ENCODE results near the gene WDR37.

WDR37 gene

GRCh38 chr10:1147810-1148209 is 91.6 kb downstream of the WDR37 start:
- Histone ChIP-seq H3K4me3 (ENCODE audit: control insufficient read depth in 1 of 7, extremely low read depth in 1 of 7, insufficient read depth in 4 of 7, low read depth in 2 of 7, low read length in 6 of 7) (no peak overlapping the region), H3K36me3 (ENCODE audit: control insufficient read depth in 4 of 4, insufficient read depth in 4 of 4, low read length in 3 of 4) (no peaks in the 10 kb centered on the region), H3K4me1 (ENCODE audit: control extremely low read depth in 1 of 4, control insufficient read depth in 4 of 4, insufficient read depth in 4 of 4, low read length in 3 of 4) (peaks cover 0 to 16% (median 4%) of the 10 kb centered on the region in 4 experiments), H3K27me3 (replicated peaks in 2 of 5; ENCODE audit: control insufficient read depth in 4 of 5, insufficient read depth in 5 of 5, low read length in 4 of 5) (no peaks in the 10 kb centered on the region), H3K9me3 (ENCODE audit: control extremely low read depth in 1 of 5, control insufficient read depth in 4 of 5, insufficient read depth in 2 of 5, low read depth in 1 of 5, low read length in 4 of 5) (peaks cover 0 to 18% (median 5%) of the 10 kb centered on the region in 5 experiments), H3K27ac (ENCODE audit: insufficient read depth in 1 of 2, low read depth in 1 of 2, low read length in 2 of 2, poor library complexity in 1 of 2, severe bottlenecking in 2 of 2) (no peak overlapping the region)
- whole genome bisulfite sequencing (ENCODE audit: insufficient coverage): 92% methylated on average over 1 of the region's 5 CpGs
- no peak for DNase-seq
- ChIA-PET CTCF (interaction anchor here (1.3 kb wide), 1 partner anchor 11 kb away, joined by 3 read pairs; no protein-coding TSS in a partner anchor), POLR2A (no interaction called here)

- ChIA-PET POLR2A (no interaction called here), CTCF (interaction anchor here (1.2 kb wide), 1 partner anchor 8 kb away, joined by 4 read pairs; no protein-coding TSS in a partner anchor)
- Histone ChIP-seq H3K27ac (ENCODE audit: insufficient read depth in 1 of 2, low read depth in 1 of 2, low read length in 2 of 2, poor library complexity in 1 of 2, severe bottlenecking in 2 of 2) (no peak overlapping the region), H3K9me3 (ENCODE audit: control extremely low read depth in 1 of 5, control insufficient read depth in 4 of 5, insufficient read depth in 2 of 5, low read depth in 1 of 5, low read length in 4 of 5) (peaks cover 0 to 18% (median 5%) of the 10 kb centered on the region in 5 experiments), H3K4me1 (ENCODE audit: control extremely low read depth in 1 of 4, control insufficient read depth in 4 of 4, insufficient read depth in 4 of 4, low read length in 3 of 4) (peaks cover 0 to 16% (median 4%) of the 10 kb centered on the region in 4 experiments), H3K4me3 (ENCODE audit: control insufficient read depth in 1 of 7, extremely low read depth in 1 of 7, insufficient read depth in 4 of 7, low read depth in 2 of 7, low read length in 6 of 7) (no peak overlapping the region), H3K27me3 (replicated peaks in 2 of 5; ENCODE audit: control insufficient read depth in 4 of 5, insufficient read depth in 5 of 5, low read length in 4 of 5) (peaks cover 0 to 2% (median 0%) of the 10 kb centered on the region in 5 experiments), H3K36me3 (ENCODE audit: control insufficient read depth in 4 of 4, insufficient read depth in 4 of 4, low read length in 3 of 4) (no peaks in the 10 kb centered on the region)
- DNase-seq: no peak
- 95% methylated on average over 16 of the region's 17 CpGs for WGBS (ENCODE audit: insufficient coverage)
Measured at GRCh38 chr10:1148855-1149605, 92.8 kb downstream of the WDR37 start.

- Histone ChIP-seq H3K27ac (ENCODE audit: insufficient read depth in 1 of 2, low read depth in 1 of 2, low read length in 2 of 2, poor library complexity in 1 of 2, severe bottlenecking in 2 of 2) (no peak overlapping the region), H3K36me3 (ENCODE audit: control insufficient read depth in 4 of 4, insufficient read depth in 4 of 4, low read length in 3 of 4) (no peaks in the 10 kb centered on the region), H3K4me3 (ENCODE audit: control insufficient read depth in 1 of 7, extremely low read depth in 1 of 7, insufficient read depth in 4 of 7, low read depth in 2 of 7, low read length in 6 of 7) (peak overlapping the region in 1 of 7 experiments; percentile 28), H3K4me1 (ENCODE audit: control extremely low read depth in 1 of 4, control insufficient read depth in 4 of 4, insufficient read depth in 4 of 4, low read length in 3 of 4) (peaks cover 0 to 16% (median 4%) of the 10 kb centered on the region in 4 experiments), H3K9me3 (ENCODE audit: control extremely low read depth in 1 of 5, control insufficient read depth in 4 of 5, insufficient read depth in 2 of 5, low read depth in 1 of 5, low read length in 4 of 5) (peaks cover 0 to 18% (median 5%) of the 10 kb centered on the region in 5 experiments), H3K27me3 (replicated peaks in 2 of 5; ENCODE audit: control insufficient read depth in 4 of 5, insufficient read depth in 5 of 5, low read length in 4 of 5) (peaks cover 0 to 2% (median 0%) of the 10 kb centered on the region in 5 experiments)
- peak; percentile 80 to 91 (median 83) for DNase-seq
- 63% methylated on average over 20 of the region's 23 CpGs for WGBS (ENCODE audit: insufficient coverage)
- POLR2A ChIA-PET: no interaction called here
- CTCF ChIA-PET: interaction anchor here (0.6 to 1.2 kb wide), 2 partner anchors 9 to 243 kb away, joined by 3 to 4 read pairs; no protein-coding TSS in a partner anchor
Measured at GRCh38 chr10:1149793-1150637, 93.8 kb downstream of the WDR37 start.

- H3K9me3 ChIP-seq (ENCODE audit: control extremely low read depth in 1 of 5, control insufficient read depth in 4 of 5, insufficient read depth in 2 of 5, low read depth in 1 of 5, low read length in 4 of 5): peaks cover 0 to 14% (median 5%) of the 10 kb centered on the region in 5 experiments
- H3K27me3 ChIP-seq (replicated peaks in 2 of 5; ENCODE audit: control insufficient read depth in 4 of 5, insufficient read depth in 5 of 5, low read length in 4 of 5): peaks cover 0 to 2% (median 0%) of the 10 kb centered on the region in 5 experiments
- ChIA-PET CTCF (interaction anchor here (0.6 kb wide), 1 partner anchor 242 kb away, joined by 3 read pairs; no protein-coding TSS in a partner anchor), POLR2A (no interaction called here)
- H3K27ac ChIP-seq (ENCODE audit: insufficient read depth in 1 of 2, low read depth in 1 of 2, low read length in 2 of 2, poor library complexity in 1 of 2, severe bottlenecking in 2 of 2): no peak overlapping the region
- whole genome bisulfite sequencing (ENCODE audit: insufficient coverage): 94% methylated on average over 13 of the region's 13 CpGs
- DNase-seq: no peak
- H3K36me3 ChIP-seq (ENCODE audit: control insufficient read depth in 4 of 4, insufficient read depth in 4 of 4, low read length in 3 of 4): no peaks in the 10 kb centered on the region
- H3K4me3 ChIP-seq (ENCODE audit: control insufficient read depth in 1 of 7, extremely low read depth in 1 of 7, insufficient read depth in 4 of 7, low read depth in 2 of 7, low read length in 6 of 7): no peak overlapping the region
- H3K4me1 ChIP-seq (ENCODE audit: control extremely low read depth in 1 of 4, control insufficient read depth in 4 of 4, insufficient read depth in 4 of 4, low read length in 3 of 4): peaks cover 0 to 16% (median 4%) of the 10 kb centered on the region in 4 experiments
Measured at GRCh38 chr10:1150638-1150955, 94.4 kb downstream of the WDR37 start.

- H3K9me3 ChIP-seq (ENCODE audit: control extremely low read depth in 1 of 5, control insufficient read depth in 4 of 5, insufficient read depth in 2 of 5, low read depth in 1 of 5, low read length in 4 of 5): peaks cover 0 to 6% (median 0%) of the 10 kb centered on the region in 5 experiments
- no peak overlapping the region for H3K4me3 ChIP-seq (ENCODE audit: control insufficient read depth in 1 of 7, extremely low read depth in 1 of 7, insufficient read depth in 4 of 7, low read depth in 2 of 7, low read length in 6 of 7)
- ChIA-PET CTCF (no interaction called here), POLR2A (no interaction called here)
- WGBS (ENCODE audit: insufficient coverage): 90% methylated on average over 11 of the region's 15 CpGs
- H3K36me3 ChIP-seq (ENCODE audit: control insufficient read depth in 4 of 4, insufficient read depth in 4 of 4, low read length in 3 of 4): no peaks in the 10 kb centered on the region
- peaks cover 0 to 16% (median 4%) of the 10 kb centered on the region in 4 experiments for H3K4me1 ChIP-seq (ENCODE audit: control extremely low read depth in 1 of 4, control insufficient read depth in 4 of 4, insufficient read depth in 4 of 4, low read length in 3 of 4)
- peaks cover 0 to 2% (median 0%) of the 10 kb centered on the region in 5 experiments for H3K27me3 ChIP-seq (replicated peaks in 2 of 5; ENCODE audit: control insufficient read depth in 4 of 5, insufficient read depth in 5 of 5, low read length in 4 of 5)
- H3K27ac ChIP-seq (ENCODE audit: insufficient read depth in 1 of 2, low read depth in 1 of 2, low read length in 2 of 2, poor library complexity in 1 of 2, severe bottlenecking in 2 of 2): no peak overlapping the region
- no peak for DNase-seq
Measured at GRCh38 chr10:1151076-1152033, 95.2 kb downstream of the WDR37 start.

- Histone ChIP-seq H3K4me1 (ENCODE audit: control extremely low read depth in 1 of 4, control insufficient read depth in 4 of 4, insufficient read depth in 4 of 4, low read length in 3 of 4) (peaks cover 0 to 16% (median 4%) of the 10 kb centered on the region in 4 experiments), H3K9me3 (ENCODE audit: control extremely low read depth in 1 of 5, control insufficient read depth in 4 of 5, insufficient read depth in 2 of 5, low read depth in 1 of 5, low read length in 4 of 5) (no peaks in the 10 kb centered on the region), H3K27me3 (replicated peaks in 2 of 5; ENCODE audit: control insufficient read depth in 4 of 5, insufficient read depth in 5 of 5, low read length in 4 of 5) (peaks cover 0 to 2% (median 2%) of the 10 kb centered on the region in 5 experiments), H3K4me3 (ENCODE audit: control insufficient read depth in 1 of 7, extremely low read depth in 1 of 7, insufficient read depth in 4 of 7, low read depth in 2 of 7, low read length in 6 of 7) (no peak overlapping the region), H3K36me3 (ENCODE audit: control insufficient read depth in 4 of 4, insufficient read depth in 4 of 4, low read length in 3 of 4) (no peaks in the 10 kb centered on the region), H3K27ac (ENCODE audit: insufficient read depth in 1 of 2, low read depth in 1 of 2, low read length in 2 of 2, poor library complexity in 1 of 2, severe bottlenecking in 2 of 2) (no peak overlapping the region)
- DNase-seq: no peak
- CTCF ChIA-PET: interaction anchor here (1.2 kb wide), 1 partner anchor 43 kb away, joined by 4 read pairs; no protein-coding TSS in a partner anchor
- POLR2A ChIA-PET: no interaction called here
- 95% methylated on average over 27 of the region's 32 CpGs for WGBS (ENCODE audit: insufficient coverage)
Measured at GRCh38 chr10:1152386-1153250, 96.4 kb downstream of the WDR37 start.
